NCI-H510A treated with DMSO at 0.1 percent for 48 hours (cell line): ENCODE results near the gene RHBG.
A peak's percentile ranks its signal among the peaks of the same experiment; 100 is the strongest.
"Not testable (repeated sequence)": the region's sequence is repeated elsewhere in the genome, so short reads cannot be mapped to it uniquely, and the experiment has no call there.

ENCODE experiments used
- DNase-seq: peaks from one replicate; lab custom pipeline; 2025; lab: John Stamatoyannopoulos, UW

RHBG gene, protein sequence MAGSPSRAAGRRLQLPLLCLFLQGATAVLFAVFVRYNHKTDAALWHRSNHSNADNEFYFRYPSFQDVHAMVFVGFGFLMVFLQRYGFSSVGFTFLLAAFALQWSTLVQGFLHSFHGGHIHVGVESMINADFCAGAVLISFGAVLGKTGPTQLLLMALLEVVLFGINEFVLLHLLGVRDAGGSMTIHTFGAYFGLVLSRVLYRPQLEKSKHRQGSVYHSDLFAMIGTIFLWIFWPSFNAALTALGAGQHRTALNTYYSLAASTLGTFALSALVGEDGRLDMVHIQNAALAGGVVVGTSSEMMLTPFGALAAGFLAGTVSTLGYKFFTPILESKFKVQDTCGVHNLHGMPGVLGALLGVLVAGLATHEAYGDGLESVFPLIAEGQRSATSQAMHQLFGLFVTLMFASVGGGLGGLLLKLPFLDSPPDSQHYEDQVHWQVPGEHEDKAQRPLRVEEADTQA

GRCh38 chr1:156368889-156369684, at the start of gene RHBG:
RHBG (plus strand) TSS chr1:156369211; CDS start chr1:156369250, 39 bp downstream.
- peak; percentile 56 for DNase-seq

DNA sequence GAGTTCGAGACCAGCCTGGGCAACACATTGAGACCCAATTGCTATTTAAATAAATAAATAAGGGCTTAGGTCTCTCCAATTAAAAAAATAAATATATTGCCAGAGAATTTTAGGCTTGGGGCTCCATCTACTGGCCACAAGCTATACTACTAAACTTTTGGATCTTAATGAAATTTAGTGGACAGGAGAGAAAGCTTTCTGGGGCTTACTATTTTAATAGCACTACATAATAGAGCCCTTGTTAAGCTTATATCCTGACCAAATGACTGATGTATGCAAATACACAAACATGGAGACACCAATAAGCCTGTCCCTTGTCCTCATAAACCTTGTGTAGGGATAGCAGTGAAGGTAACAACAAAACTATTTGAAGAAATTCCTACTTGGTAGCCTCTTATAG, 49.3 kb upstream of the RHBG start:
- peak; percentile 27 for DNase-seq

DNA sequence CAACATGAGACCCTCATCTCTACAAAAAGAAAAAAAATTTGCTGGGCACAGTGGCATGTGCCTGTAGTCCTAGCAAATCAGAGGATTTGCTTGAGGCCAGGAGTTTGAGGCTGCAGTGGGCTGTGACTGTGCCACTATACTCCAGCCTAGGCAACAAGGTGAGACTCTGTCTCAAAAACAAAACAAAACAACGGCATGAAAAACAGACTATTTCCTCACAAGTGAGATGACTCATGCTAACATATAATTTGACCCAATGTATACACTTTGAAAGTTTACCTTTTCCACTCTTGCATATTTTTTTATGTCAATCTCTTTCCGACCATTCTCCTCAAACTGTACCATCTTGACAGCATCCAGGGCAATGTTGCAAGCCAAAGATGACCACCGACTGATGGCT, 48.5 kb upstream of the RHBG start:
- no peak for DNase-seq

GRCh38 chr1:156323179-156323578, 45.8 kb upstream of the RHBG start:
- DNase-seq: not testable (repeated sequence)

- no peak for DNase-seq
Measured at GRCh38 chr1:156336242-156336641, 32.8 kb upstream of the RHBG start.

- DNase-seq: no peak
Measured at GRCh38 chr1:156337052-156337887, 31.7 kb upstream of the RHBG start.

DNA sequence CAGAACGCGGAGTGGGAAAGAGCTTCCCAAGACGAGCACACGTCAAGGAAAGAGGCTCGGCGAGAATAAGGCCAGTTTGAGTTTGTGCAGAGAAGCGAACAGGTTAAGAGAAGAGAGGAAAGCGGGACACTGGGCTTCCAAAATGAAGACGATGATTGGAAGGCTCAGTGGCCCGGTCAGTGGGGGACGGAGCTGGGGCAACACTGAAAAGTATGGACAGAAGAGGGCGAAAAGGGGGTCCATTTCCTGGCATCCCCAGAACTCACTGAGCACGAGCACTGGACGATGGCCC, 31.2 kb upstream of the RHBG start:
- peak; percentile 62 for DNase-seq

GRCh38 chr1:156338180-156338976, 30.6 kb upstream of the RHBG start, which contains the start of the genes CCT3 and TSACC:
CCT3 (minus strand) TSS chr1:156338292; CDS start chr1:156338184, 108 bp downstream.
TSACC (plus strand) TSS chr1:156338526; CDS start chr1:156339758, 1,232 bp downstream.
- DNase-seq: peak; percentile 100

DNA sequence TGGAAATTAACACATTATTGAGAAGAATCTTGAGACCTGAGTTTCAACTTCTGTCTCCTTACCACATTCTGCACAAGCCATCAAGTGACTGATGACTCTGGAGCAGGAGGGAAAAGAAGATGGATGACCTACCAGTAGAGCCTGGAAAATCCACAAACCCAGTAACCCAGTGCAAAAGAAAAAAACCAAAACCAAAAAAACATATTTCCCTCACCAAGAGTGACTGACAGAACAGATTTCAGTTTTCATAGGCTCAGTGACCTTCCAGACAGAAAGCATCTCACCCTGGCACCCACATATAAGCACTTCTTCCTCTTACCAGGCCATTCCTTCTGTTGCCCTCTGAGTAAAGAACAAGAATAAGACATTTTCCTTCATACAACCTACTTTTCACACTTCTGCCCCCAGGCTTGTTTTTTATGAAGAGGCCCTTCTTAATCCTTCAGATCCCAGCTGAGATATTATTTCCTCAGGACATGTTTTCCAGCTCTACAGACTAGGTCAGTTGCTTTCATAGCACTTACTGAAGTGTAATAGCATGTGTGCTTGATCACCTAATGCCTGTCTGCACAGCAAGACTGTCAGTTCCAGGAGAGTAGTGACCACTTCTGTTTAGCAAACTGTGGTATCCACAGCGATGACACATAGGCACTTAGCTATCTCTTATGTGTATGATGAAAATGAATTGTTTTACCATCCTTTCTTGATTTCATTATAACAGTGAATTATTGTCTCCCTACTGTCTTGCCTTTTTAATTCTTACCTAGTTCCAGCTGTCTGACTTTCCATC, 26.6 kb upstream of the RHBG start:
- no peak for DNase-seq

GRCh38 chr1:156344409-156344808, 24.6 kb upstream of the RHBG start:
- DNase-seq: no peak

- DNase-seq: not testable (repeated sequence)
Measured at GRCh38 chr1:156346035-156346434, 23.0 kb upstream of the RHBG start.

DNA sequence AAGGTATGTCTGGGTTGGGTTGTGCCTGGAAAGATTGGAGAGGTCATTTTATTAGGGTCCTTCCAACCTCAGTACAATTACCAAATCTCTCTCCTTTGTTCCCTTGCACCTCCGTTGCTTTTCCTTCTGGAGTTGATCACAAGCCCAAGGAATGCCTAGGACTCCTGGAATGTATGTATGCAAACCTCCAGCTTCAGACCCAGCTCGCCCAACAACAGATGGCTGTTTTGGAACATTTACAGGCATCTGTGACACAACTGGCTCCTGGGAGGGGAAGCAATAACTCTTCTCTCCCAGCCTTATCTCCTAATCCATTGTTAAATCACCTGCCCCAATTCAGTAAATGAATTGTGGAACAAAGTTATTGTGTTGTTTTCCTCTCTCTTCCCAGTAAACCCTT, 22.4 kb upstream of the RHBG start:
- DNase-seq: no peak

DNA sequence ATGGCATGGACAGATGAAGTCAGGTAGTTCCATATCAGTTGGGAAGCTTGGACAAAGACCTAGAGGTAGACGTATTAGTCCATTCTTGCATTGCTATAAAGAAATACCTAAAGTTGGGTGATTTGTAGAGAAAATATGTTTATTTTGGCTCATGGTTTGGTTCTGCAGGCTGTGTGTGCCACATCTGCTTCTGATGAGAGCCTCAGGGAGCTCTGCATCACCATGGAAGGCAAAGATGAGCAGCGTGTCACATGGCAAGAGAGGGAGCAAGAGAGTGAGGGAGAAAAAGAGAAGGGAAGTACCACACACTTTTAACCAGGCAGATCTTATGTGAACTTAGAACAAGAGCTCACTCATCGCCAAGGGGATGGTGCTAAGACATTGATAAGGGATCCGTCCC, 21.7 kb upstream of the RHBG start:
- no peak for DNase-seq

- DNase-seq: not testable (repeated sequence)
Measured at GRCh38 chr1:156352481-156352880, 16.5 kb upstream of the RHBG start.

- DNase-seq: no peak
Measured at GRCh38 chr1:156356262-156356874, 12.6 kb upstream of the RHBG start.

- peak; percentile 93 for DNase-seq
Measured at GRCh38 chr1:156356875-156357534, 12.0 kb upstream of the RHBG start.

DNA sequence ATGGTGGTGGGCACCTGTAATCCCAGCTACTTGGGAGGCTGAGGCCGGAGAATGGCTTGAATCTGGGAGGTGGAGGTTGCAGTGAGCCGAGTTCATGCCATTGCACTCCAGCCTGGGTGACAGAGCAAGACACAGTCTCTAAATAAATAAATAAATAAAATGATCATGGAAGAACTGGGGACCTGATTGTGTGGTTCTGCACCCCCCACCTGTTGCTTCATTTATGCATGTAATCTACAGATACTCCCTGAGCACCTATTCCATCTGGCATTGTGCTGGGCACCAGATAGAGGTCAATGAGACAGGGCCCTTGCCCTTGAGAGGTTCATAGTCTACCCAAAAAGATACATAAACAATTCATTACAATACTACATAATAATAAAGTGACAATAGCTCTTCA, 11.0 kb upstream of the RHBG start:
- DNase-seq: no peak

- DNase-seq: no peak
Measured at GRCh38 chr1:156358641-156359040, 10.4 kb upstream of the RHBG start.

GRCh38 chr1:156359249-156359648, 9.8 kb upstream of the RHBG start:
- DNase-seq: no peak

DNA sequence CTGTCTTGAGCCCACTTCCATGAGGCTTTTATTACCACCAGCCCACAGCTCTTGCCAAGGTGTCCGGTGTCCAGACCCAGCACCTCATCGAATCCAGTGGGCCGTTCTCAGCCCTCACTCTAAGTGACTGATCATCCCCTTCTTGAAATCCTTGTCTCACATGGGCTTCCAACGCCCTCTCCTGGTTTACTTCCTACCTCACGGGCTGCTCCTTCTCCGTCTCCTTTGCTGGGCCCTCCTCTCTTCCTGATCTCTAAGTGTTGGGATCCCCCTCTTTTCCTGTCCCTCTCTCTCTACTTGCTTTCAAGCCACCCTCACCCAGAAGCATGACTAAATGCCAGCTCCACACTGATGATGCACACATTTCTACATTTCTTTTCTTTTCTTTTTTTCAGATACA, 9.0 kb upstream of the RHBG start:
- no peak for DNase-seq
